ENCODE results near the gene SORBS1.

Gene SORBS1

GRCh38 chr10:95466436-95466835 is 94.7 kb downstream of the SORBS1 start:
- POLR2A ChIA-PET, result interaction anchor here (0.7 to 1.2 kb wide), 2 partner anchors 8 to 219 kb away, joined by 3 to 4 read pairs; no protein-coding TSS in a partner anchor
- CTCF ChIA-PET, result interaction anchor here (0.6 to 1.9 kb wide), 4 partner anchors 11 to 178 kb away, joined by 3 to 5 read pairs (median 4); no protein-coding TSS in a partner anchor
- TF ChIP-seq ZNF830 (tag by site-specific recombination; IDR thresholded peaks at IDR 0.05; ENCODE audit: low read depth), result no peak
- TF ChIP-seq ZNF776 (tag by site-specific recombination; IDR thresholded peaks at IDR 0.05; ENCODE audit: borderline replicate concordance), result no peak
- TF ChIP-seq ZNF560 (tag by site-specific recombination; IDR thresholded peaks at IDR 0.05; ENCODE audit: borderline replicate concordance), result no peak
- no peak for TF ChIP-seq TRIM28 (IDR thresholded peaks at IDR 0.05; ENCODE audit: borderline replicate concordance, low read length)
- TF ChIP-seq CTCF (tag by site-specific recombination; IDR thresholded peaks at IDR 0.05), result no peak
- TF ChIP-seq ZNF138 (tag by site-specific recombination; IDR thresholded peaks at IDR 0.05; ENCODE audit: borderline replicate concordance), result no peak
- TF ChIP-seq FEZF1 (tag by site-specific recombination; IDR thresholded peaks at IDR 0.05), result no peak
- TF ChIP-seq ZNF350 (tag by site-specific recombination; IDR thresholded peaks at IDR 0.05), result no peak
- TF ChIP-seq ZNF426 (tag by site-specific recombination; IDR thresholded peaks at IDR 0.05), result no peak
- TF ChIP-seq ZNF510 (tag by site-specific recombination; IDR thresholded peaks at IDR 0.05; ENCODE audit: insufficient replicate concordance), result no peak
- no peak for TF ChIP-seq MEIS1 (CRISPR knock-in tag; IDR thresholded peaks at IDR 0.05; ENCODE audit: borderline replicate concordance)
- TF ChIP-seq ZFP3 (tag by site-specific recombination; IDR thresholded peaks at IDR 0.05; ENCODE audit: low read depth), result no peak
- TF ChIP-seq ZNF768 (tag by site-specific recombination; IDR thresholded peaks at IDR 0.05), result no peak
- no peak for TF ChIP-seq ZNF664 (tag by site-specific recombination; IDR thresholded peaks at IDR 0.05)
- TF ChIP-seq ZSCAN4 (tag by site-specific recombination; IDR thresholded peaks at IDR 0.05), result no peak

GRCh38 chr10:95464280-95464679 is 96.9 kb downstream of the SORBS1 start:
- Histone ChIP-seq H3K4me3 (ENCODE audit: low read depth, low read length) (no peak overlapping the region), H3K9me3 (ENCODE audit: control insufficient read depth, insufficient read depth, low read depth, low read length) (no peaks in the 10 kb centered on the region), H3K36me3 (ENCODE audit: control insufficient read depth in 2 of 2, insufficient read depth in 1 of 2, low read length in 2 of 2) (no peaks in the 10 kb centered on the region), H3K4me1 (ENCODE audit: control insufficient read depth, insufficient read depth, low read length) (peaks cover 14% of the 10 kb centered on the region), H3K27ac (ENCODE audit: extremely low read depth, low read depth, low read length) (no peak overlapping the region)
- ChIA-PET CTCF (interaction anchor here (1.3 kb wide), 1 partner anchor 18 kb away, joined by 3 read pairs; no protein-coding TSS in a partner anchor), POLR2A (no interaction called here)
- TF ChIP-seq ZBTB7A (tag by site-specific recombination; IDR thresholded peaks at IDR 0.05; ENCODE audit: low read depth) (no peak), ZNF473 (tag by site-specific recombination; IDR thresholded peaks at IDR 0.05) (no peak), ZBTB17 (tag by site-specific recombination; IDR thresholded peaks at IDR 0.05) (no peak), MZF1 (tag by site-specific recombination; IDR thresholded peaks at IDR 0.05; ENCODE audit: borderline replicate concordance) (no peak), ZSCAN23 (tag by site-specific recombination; IDR thresholded peaks at IDR 0.05) (no peak), ZNF704 (tag by site-specific recombination; IDR thresholded peaks at IDR 0.05) (no peak), ZNF221 (tag by site-specific recombination; IDR thresholded peaks at IDR 0.05; ENCODE audit: borderline replicate concordance) (no peak), ZNF747 (tag by site-specific recombination; IDR thresholded peaks at IDR 0.05) (no peak)

More at GRCh38 chr10:95466436-95466835, 94.7 kb downstream of the SORBS1 start:
- Histone ChIP-seq H3K27ac (ENCODE audit: extremely low read depth, low read depth, low read length) (no peak overlapping the region), H3K4me1 (ENCODE audit: control insufficient read depth, insufficient read depth, low read length) (peaks cover 12% of the 10 kb centered on the region), H3K36me3 (ENCODE audit: control insufficient read depth in 2 of 2, insufficient read depth in 1 of 2, low read length in 2 of 2) (no peaks in the 10 kb centered on the region), H3K4me3 (ENCODE audit: low read depth, low read length) (no peak overlapping the region), H3K9me3 (ENCODE audit: control insufficient read depth, insufficient read depth, low read depth, low read length) (no peaks in the 10 kb centered on the region)

Data from HEK293 (cell line).